Stimulated activated CD4-positive, alpha-beta T cell treated with anti-CD3 and anti-CD28 coated beads, TNF-alpha, amount 100 ng/mL, for 48 hours (primary cell): Measurements from ENCODE around the gene TNFSF10.
"Not testable (repeated sequence)": the region's sequence is repeated elsewhere in the genome, so short reads cannot be mapped to it uniquely, and the experiment has no call there.

Experiments used
- DNase-seq, 3 donors: peaks; one replicate each; pipeline ENCODE4 v3.0.0-alpha.2; 2020; ENCODE audit warnings: low read depth in 3 of 3

TNFSF10 gene

GRCh38 chr3:172522871-172523818 lies at the start of gene TNFSF10:
Gene TNFSF10 (minus strand): TSS chr3:172523430. CDS start chr3:172523384, 46 bp downstream.
- DNase-seq: peak in 2 of 3 donors; percentile 45 to 46

GRCh38 chr3:172569128-172570008 lies 46.1 kb upstream of the TNFSF10 start:
- DNase-seq: no peak

GRCh38 chr3:172568701-172569100 lies 45.5 kb upstream of the TNFSF10 start:
- no peak for DNase-seq

GRCh38 chr3:172566785-172567184 lies 43.6 kb upstream of the TNFSF10 start:
- not testable (repeated sequence) for DNase-seq

GRCh38 chr3:172564499-172564898 lies 41.3 kb upstream of the TNFSF10 start:
- no peak for DNase-seq

- DNase-seq: peak in 1 of 3 donors; percentile 18
These were observed 39.9 kb upstream of the TNFSF10 start for GRCh38 chr3:172562871-172563865.

GRCh38 chr3:172561897-172562640 lies 38.8 kb upstream of the TNFSF10 start:
- no peak for DNase-seq

GRCh38 chr3:172560586-172560985 lies 37.4 kb upstream of the TNFSF10 start:
- DNase-seq: no peak

- DNase-seq: no peak
These were observed 36.8 kb upstream of the TNFSF10 start for GRCh38 chr3:172560026-172560425.

GRCh38 chr3:172559020-172559419 lies 35.8 kb upstream of the TNFSF10 start:
- DNase-seq: no peak

GRCh38 chr3:172557515-172558220 lies 34.4 kb upstream of the TNFSF10 start:
- DNase-seq: no peak

GRCh38 chr3:172553526-172554252 lies 30.5 kb upstream of the TNFSF10 start:
- DNase-seq: no peak

GRCh38 chr3:172552607-172553006 lies 29.4 kb upstream of the TNFSF10 start:
- no peak for DNase-seq

GRCh38 chr3:172551874-172552273 lies 28.6 kb upstream of the TNFSF10 start:
- DNase-seq: no peak

GRCh38 chr3:172550347-172550943 lies 27.2 kb upstream of the TNFSF10 start:
- peak; percentile 58 to 82 (median 61) for DNase-seq

GRCh38 chr3:172549144-172549543 lies 25.9 kb upstream of the TNFSF10 start:
- no peak for DNase-seq

GRCh38 chr3:172546628-172547214 lies 23.5 kb upstream of the TNFSF10 start:
- no peak for DNase-seq

- no peak for DNase-seq
These were observed 22.9 kb upstream of the TNFSF10 start for GRCh38 chr3:172546105-172546504.
